ENCODE results near the gene PICK1. TPM values are rescaled to one million over a fixed set of nuclear protein-coding genes. Genes with fewer than 3 reads are reported as not detected.

PICK1 gene
- total RNA-seq, 1 experiment from 2014 or later = 35.7 TPM

- no CpG with 5 or more reads among the region's 16 CpGs for WGBS (ENCODE audit: extremely low coverage, insufficient read length, low lambda C conversion rate)
- peaks cover 27 to 41% of the 10 kb centered on the region in 2 experiments for H3K4me1 Mint-ChIP-seq
- H2BK12ac ChIP-seq (ENCODE audit: insufficient read length, low read depth, low read length) = no peak overlapping the region
- H2AK5ac ChIP-seq (ENCODE audit: insufficient read length, low read length) = no peak overlapping the region
- H3K4me1 ChIP-seq (ENCODE audit: insufficient read depth, low read length) = peaks cover 4% of the 10 kb centered on the region; the same call in 1 of the 2 replicates
- no peak overlapping the region for H3K56ac ChIP-seq (ENCODE audit: insufficient read length, low read depth, low read length)
- peak; percentile 43 for DNase-seq
- H3K18ac ChIP-seq (ENCODE audit: insufficient read length, low read depth, low read length) = no peak overlapping the region
- no peak overlapping the region for H3K4me3 Mint-ChIP-seq
- H2BK15ac ChIP-seq (ENCODE audit: low read depth, low read length) = no peak overlapping the region
- no peak overlapping the region for H2BK120ac ChIP-seq (ENCODE audit: low read depth, low read length, poor library complexity, severe bottlenecking)
- H3K79me2 ChIP-seq (ENCODE audit: insufficient read depth, low read length) = no peaks in the 10 kb centered on the region
- H3K9ac ChIP-seq (ENCODE audit: extremely low read depth, insufficient read length, low read length) = no peak overlapping the region
- H3K27ac ChIP-seq (ENCODE audit: insufficient read length, low read depth, low read length) = no peak overlapping the region
- no peaks in the 10 kb centered on the region for H3K36me3 Mint-ChIP-seq (ENCODE audit: insufficient read depth in 1 of 3, low read depth in 3 of 3)
- H3K4ac ChIP-seq (ENCODE audit: low read depth, low read length) = no peak overlapping the region
- no peak overlapping the region for H3T11ph ChIP-seq (ENCODE audit: low read length)
- H3K9me3 ChIP-seq (ENCODE audit: control insufficient read depth, low read depth, low read length) = no peaks in the 10 kb centered on the region
- H3K23me2 ChIP-seq (ENCODE audit: insufficient read length, low read depth, low read length, poor library complexity, severe bottlenecking) = no peaks in the 10 kb centered on the region
- no peaks in the 10 kb centered on the region for H3K79me1 ChIP-seq (ENCODE audit: insufficient read depth, low read depth, low read length, poor library complexity, severe bottlenecking)
- no peak overlapping the region for H3K14ac ChIP-seq (ENCODE audit: insufficient read depth, low read length)
- H3K27me3 Mint-ChIP-seq (ENCODE audit: low read depth) = peaks cover 24% of the 10 kb centered on the region
- H3K27ac Mint-ChIP-seq = no peak overlapping the region
- no peaks in the 10 kb centered on the region for H4K20me1 ChIP-seq (ENCODE audit: control insufficient read depth, insufficient read depth, insufficient read length)
- no peak overlapping the region for H3K4me2 ChIP-seq (ENCODE audit: insufficient read depth, insufficient read length, low read length)
- no peak overlapping the region for H4K8ac ChIP-seq (replicated peaks; ENCODE audit: insufficient read length, low read depth, low read length)
- H2BK5ac ChIP-seq (ENCODE audit: insufficient read length, low read length) = no peak overlapping the region
- H4K91ac ChIP-seq (ENCODE audit: insufficient read length, low read depth, low read length) = no peak overlapping the region
- H3K27me3 ChIP-seq (ENCODE audit: insufficient read depth, low read length) = no peaks in the 10 kb centered on the region
- no peak overlapping the region for H4K5ac ChIP-seq (ENCODE audit: insufficient read length, low read depth, low read length)
- no peak overlapping the region for H2BK20ac ChIP-seq (ENCODE audit: low read depth, low read length, poor library complexity, severe bottlenecking)
- H2AFZ ChIP-seq (ENCODE audit: low read length) = no peak overlapping the region
- H3K23ac ChIP-seq (ENCODE audit: insufficient read length, low read depth, low read length) = no peak overlapping the region
- no peaks in the 10 kb centered on the region for H3K9me3 Mint-ChIP-seq
- peak; percentile 36; the same call in 2 of the 3 replicates for TF ChIP-seq CTCF (conservative IDR thresholded peaks at IDR 0.05)
These were observed 26.7 kb upstream of the PICK1 start for GRCh38 chr22:38030311-38031133.
